Stimulated activated CD4-positive, alpha-beta T cell treated with anti-CD3 and anti-CD28 coated beads, TNF-alpha, amount 100 ng/mL, for 24 hours (primary cell): ENCODE data around the gene GRAMD1C.

Experiments
- DNase-seq, 3 experiments: peaks; one replicate each; pipeline ENCODE4 v3.0.0-alpha.2; 2020; ENCODE audit warnings: low read depth in 3 of 3

GRAMD1C gene

DNA sequence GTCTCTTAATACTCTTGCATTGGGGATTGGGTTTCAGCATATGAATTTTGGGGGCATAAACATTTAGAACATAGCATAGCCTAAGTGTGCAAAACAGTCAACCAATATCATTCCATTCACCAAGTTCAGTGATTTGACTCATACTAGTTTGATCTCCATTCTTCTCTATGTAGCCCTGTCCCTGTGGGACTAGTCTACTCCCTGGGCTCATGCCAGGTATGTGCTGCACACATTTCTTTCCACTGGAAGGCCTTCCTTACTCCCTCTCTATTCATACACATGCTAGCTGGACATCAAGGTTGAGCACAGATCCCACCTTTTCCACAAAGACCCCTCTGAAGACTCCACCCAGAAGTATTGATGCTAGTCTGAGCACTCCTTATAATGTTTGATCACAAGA, 114.3 kb downstream of the GRAMD1C start:
- DNase-seq: no peak

DNA sequence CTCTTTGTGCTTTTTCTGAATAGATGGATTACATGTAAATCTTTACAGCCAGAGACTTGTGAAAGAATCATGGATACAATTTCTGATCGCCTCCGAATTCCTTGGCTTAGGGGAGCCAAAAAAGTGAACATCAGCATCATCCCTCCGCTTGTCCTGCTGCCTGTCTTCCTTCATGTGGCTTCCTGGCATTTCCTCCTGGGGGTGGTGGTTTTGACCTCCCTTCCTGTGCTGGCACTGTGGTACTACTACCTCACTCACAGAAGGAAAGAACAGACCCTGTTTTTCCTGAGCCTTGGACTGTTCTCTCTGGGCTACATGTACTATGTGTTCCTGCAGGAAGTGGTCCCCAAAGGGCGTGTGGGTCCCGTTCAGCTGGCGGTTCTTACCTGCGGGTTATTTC, 115.1 kb downstream of the GRAMD1C start:
- DNase-seq: no peak

DNA sequence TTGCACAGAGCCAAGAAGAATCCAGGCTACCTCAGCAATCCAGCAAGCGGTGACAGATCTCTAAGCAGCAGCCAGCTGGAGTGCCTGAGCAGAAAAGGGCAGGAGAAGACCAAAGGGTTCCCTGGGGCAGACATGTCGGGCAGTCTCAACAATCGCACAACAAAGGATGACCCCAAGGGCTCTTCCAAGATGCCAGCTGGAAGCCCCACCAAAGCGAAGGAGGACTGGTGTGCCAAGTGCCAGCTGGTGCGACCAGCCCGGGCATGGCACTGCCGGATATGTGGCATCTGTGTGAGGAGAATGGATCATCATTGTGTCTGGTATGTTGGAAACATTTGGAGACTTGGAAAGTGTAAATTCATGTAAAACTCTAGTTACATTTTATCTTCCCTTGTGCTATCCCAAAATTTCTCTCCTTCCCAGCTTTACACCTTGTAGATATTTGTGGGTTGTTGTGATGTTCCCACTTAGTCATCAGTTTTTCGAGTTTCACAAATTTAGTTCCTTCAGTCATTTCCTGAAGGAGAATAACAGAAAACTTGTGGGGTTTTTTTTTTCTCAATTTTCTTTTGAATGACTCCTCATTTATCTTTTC, 115.6 kb downstream of the GRAMD1C start:
- no peak for DNase-seq

DNA sequence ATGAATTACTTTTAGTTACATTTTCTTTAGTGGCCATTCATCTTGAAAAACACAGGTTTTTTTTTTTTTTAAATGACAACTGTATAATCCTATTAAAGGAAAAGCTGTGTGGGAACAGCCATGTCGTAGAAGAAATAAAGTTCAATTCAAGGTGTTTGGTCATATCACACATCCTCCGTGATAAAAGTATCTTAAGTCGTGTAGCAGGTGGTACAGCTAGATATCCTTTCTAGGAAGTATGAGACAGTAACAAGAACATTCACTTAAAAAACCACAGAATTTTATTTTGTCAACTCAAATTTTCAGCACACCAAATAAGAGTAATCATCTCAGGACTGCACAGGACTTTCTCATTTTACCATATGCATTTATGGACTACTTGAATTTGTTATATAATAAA, 125.3 kb downstream of the GRAMD1C start:
- DNase-seq: no peak

DNA sequence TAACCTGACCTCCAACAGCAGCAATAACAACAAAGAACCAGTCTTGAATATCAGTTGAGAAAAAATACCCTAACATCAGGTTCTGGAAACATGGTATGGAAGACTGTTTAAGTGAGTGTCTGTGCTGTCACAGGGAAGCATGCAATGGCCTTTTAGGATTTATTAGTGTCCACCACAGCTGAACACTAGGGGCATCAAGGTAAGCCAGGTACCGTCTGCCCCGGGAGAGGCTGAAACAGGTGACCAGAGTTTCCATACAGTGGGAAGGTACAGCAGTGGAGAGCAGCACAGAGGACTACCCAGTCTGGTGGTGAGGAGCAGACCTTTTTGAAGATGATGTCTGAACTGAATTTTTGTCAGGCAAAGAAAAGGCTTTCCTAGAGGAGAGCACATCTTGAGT, 127.6 kb downstream of the GRAMD1C start:
- DNase-seq: no peak

DNA sequence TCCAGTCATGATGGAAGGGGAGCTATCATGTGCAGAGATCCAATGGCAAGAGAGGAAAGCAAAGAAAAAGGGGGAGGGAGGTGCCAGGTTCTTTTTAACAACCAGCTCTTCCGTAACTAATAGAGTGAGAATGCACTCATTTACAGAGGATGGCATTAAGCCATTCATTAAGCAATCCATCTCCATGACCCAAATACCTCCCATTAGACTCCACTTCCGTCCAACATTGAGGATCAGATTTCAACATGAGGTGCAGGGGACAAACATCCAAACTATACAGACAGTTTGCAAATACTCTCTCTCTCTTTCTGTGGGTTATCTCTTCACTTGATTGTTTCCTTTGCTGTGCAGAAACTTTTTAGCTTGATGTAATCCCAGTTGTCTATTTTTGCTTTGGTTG, 130.4 kb downstream of the GRAMD1C start:
- no peak for DNase-seq

DNA sequence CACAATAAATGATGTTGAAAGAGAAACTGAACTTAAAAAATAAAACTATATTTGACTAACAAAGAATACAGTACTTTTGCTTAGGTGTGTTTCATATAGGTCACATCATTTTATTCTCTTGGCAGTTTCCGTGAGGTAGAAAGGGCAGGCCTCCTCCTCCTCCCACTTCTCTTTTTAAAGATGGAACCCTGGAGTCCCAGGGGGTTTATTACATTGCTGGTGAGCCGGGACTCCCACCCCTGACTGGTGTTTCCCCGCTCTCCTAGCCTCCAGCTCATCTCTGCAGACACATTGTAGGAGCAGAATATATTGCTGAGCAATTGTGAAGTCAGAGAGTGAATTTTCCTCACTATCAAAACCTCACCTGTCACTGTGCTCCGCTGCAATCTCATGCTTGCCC, 139.2 kb downstream of the GRAMD1C start:
- DNase-seq: no peak

DNA sequence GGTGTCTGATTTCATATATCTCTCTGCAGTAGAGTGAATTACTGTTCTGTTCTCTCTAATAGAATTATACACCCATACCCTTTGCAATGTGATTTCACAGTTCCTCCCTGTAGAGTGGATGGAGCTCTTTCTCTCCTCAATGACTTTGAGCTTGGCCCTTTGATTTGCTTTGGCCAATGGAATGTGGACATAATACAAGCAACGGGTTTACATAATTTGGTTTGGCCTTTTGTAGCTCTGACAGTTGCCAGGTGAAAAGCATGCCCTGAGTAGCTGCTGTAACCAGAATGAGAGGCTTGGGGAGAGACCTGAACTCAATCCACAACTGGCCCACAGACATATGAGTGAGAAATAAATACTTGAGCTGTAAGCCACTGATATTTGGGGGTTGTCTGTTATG, 141.3 kb downstream of the GRAMD1C start:
- no peak for DNase-seq

DNA sequence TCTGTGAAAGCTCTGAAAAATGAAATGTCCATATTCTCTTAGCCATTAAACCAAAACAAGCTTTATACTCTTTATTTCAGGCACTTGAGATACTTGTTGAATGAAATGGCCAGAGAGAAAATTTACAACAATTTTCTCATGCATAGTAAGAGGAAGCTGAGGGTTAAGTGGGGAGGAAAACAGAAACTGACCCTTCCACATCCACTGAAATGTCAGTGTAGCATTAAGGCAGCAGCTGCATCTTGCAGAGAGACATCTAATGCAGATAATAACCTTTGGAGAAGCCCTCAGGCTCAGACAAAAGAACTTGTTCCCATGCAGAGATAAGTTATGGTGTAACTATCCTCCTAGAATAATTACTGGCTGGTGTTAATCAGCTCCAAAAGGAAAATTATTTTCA, 143.2 kb downstream of the GRAMD1C start:
- DNase-seq: no peak

DNA sequence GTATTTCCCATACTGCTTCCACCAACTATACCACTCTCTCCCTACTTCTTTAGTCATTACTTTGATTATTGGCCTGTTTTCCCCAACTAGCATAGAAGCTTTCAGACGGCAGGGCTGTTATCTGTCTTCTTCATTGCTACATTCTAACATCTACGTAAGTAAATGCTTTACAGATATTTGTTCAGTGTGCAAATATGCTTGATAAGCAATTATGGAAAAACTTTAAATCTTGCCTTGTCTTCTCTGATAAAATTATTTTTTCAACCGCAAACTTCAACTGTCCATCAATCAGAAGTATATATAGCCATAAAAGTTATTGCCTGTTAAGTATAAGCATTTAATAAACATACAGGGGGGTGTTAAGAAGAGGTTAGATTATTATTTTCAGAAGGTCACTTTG, 145.0 kb downstream of the GRAMD1C start:
- DNase-seq: no peak

DNA sequence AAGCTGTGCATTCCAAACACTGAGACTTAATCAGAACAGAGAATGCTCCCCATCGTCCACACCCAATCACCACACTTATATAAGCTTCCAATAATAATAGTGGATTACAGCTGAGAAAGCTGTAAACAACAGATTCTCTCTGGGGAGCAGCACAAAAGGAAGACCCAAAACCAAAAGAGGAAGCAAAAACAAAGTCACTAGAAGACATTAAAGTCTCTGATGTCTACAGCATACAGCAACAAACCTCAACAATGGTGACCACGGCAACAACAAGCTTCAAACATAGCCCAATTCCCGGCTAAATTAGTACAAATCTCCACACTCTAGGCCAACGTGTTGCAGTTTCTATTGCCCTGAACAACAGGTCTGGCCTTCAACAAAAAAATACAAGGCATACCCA, 147.0 kb downstream of the GRAMD1C start:
- no peak for DNase-seq
